Activated B cell treated with CpG ODN at 0.5 μM for 24 hours (primary cell): Measurements from ENCODE around the gene TGM2. TPM values are rescaled to one million over a fixed set of nuclear protein-coding genes. Genes with fewer than 3 reads are reported as not detected.

Experiments used
- ATAC-seq: fragments of 200-7000 bp; cut with Tn5 transposase; one replicate; pipeline ENCODE4 v1.10.0; 2021; ENCODE audit warnings: low read depth, mild to moderate bottlenecking, moderate library complexity
- CTCF ChIA-PET: fragments of 350-600 bp; sonication (Branson Sonifier 250); formaldehyde crosslinking; loops from one replicate; lab custom pipeline; 2021; ENCODE audit warnings: antibody characterized with exemption; lab: Charles Lee
- POLR2A ChIA-PET: fragments of 350-600 bp; sonication (Branson Sonifier 250); formaldehyde crosslinking; loops from one replicate; lab custom pipeline; 2021; ENCODE audit warnings: antibody characterized with exemption; lab: Charles Lee
- DNase-seq: peaks from one replicate; pipeline ENCODE4 v3.0.0; 2022
- H3K27ac Mint-ChIP-seq: one replicate; pipeline ENCODE4 v1.8.0; 2020; ENCODE audit warnings: mixed read lengths
- H3K27me3 Mint-ChIP-seq: one replicate; pipeline ENCODE4 v1.8.0; 2021; ENCODE audit warnings: mixed read lengths
- H3K36me3 Mint-ChIP-seq: one replicate; pipeline ENCODE4 v1.8.0; 2021; ENCODE audit warnings: low read depth, mixed read lengths
- H3K4me1 Mint-ChIP-seq: one replicate; pipeline ENCODE4 v1.8.0; 2021; ENCODE audit warnings: mixed read lengths
- H3K4me3 Mint-ChIP-seq: one replicate; pipeline ENCODE4 v1.8.0; 2020; ENCODE audit warnings: mild to moderate bottlenecking, mixed read lengths
- H3K9me3 Mint-ChIP-seq: one replicate; pipeline ENCODE4 v1.8.0; 2020; ENCODE audit warnings: mixed read lengths
- intact Hi-C: fragments of 100-400 bp; cut with micrococcal nuclease; formaldehyde crosslinking; loops from one replicate; pipeline ENCODE4 v1.15.1; 2024
- total RNA-seq: library from RNA; stranded (reverse); gene quantifications from 2 replicates; pipeline ENCODE4 v1.2.3, GENCODE V29; 2022
- TF ChIP-seq, protein P1 (sequence below): fragments of 200-600 bp; IDR thresholded peaks from one replicate; pipeline ENCODE4 v1.8.0; 2022; ENCODE audit warnings: antibody characterized with exemption, mild to moderate bottlenecking

TGM2 gene
- total RNA-seq, 1 donor from 2014 or later, result 22.9 TPM

DNA sequence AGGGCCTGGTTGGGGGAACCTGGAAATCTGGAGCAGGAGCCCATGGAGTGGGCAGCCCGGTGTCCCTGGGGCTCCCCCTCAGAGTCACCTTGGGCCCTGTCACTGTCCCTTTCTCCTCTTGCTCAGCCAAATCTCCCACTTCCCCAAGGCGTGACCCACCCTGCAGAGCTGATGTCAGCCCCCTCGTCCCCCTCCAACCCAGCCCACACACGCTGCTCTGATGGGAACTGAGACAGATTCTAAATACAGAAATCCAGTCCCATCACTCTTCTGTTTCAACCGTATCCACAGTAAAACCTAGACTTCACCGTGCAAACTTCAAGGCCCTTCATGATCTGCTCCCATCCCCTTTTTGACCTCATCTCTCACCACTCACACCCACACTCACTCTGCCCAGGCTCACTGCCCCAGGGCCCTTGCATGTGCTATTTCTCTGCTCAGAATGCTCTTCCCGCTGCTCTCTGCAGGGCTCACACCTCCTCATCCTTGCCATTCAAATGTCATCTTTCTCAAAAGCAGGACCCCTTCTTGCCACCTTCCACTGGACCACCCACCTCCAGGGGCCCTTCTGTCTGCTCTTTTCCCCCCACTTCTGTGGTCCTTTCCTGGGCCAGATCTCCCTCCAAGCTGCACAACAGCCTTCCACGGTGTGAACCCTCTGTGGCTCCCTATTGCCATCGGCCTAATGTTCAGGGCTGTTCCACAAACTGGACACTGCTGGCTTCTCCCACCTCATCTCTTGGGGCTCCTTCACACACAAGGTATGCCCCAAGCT, 16.6 kb downstream of the TGM2 start:
- POLR2A ChIA-PET, result interaction anchor here (1.0 kb wide), 1 partner anchor 9 kb away, joined by 5 read pairs; no protein-coding TSS in a partner anchor
- ATAC-seq (no peak), DNase-seq (no peak)
- CTCF ChIA-PET, result interaction anchor here (1.0 kb wide), 1 partner anchor 73 kb away, joined by 4 read pairs; no protein-coding TSS in a partner anchor
- H3K9me3 Mint-ChIP-seq, result no peaks in the 10 kb centered on the region
- peaks cover 2% of the 10 kb centered on the region for H3K36me3 Mint-ChIP-seq
- no peaks in the 10 kb centered on the region for H3K27me3 Mint-ChIP-seq
- intact Hi-C loops, result no loop called here
- H3K4me1 Mint-ChIP-seq, result peaks cover 18% of the 10 kb centered on the region
- no peak overlapping the region for H3K4me3 Mint-ChIP-seq
- TF ChIP-seq, protein P1, sequence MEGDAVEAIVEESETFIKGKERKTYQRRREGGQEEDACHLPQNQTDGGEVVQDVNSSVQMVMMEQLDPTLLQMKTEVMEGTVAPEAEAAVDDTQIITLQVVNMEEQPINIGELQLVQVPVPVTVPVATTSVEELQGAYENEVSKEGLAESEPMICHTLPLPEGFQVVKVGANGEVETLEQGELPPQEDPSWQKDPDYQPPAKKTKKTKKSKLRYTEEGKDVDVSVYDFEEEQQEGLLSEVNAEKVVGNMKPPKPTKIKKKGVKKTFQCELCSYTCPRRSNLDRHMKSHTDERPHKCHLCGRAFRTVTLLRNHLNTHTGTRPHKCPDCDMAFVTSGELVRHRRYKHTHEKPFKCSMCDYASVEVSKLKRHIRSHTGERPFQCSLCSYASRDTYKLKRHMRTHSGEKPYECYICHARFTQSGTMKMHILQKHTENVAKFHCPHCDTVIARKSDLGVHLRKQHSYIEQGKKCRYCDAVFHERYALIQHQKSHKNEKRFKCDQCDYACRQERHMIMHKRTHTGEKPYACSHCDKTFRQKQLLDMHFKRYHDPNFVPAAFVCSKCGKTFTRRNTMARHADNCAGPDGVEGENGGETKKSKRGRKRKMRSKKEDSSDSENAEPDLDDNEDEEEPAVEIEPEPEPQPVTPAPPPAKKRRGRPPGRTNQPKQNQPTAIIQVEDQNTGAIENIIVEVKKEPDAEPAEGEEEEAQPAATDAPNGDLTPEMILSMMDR, result no peak
- no peak overlapping the region for H3K27ac Mint-ChIP-seq

DNA sequence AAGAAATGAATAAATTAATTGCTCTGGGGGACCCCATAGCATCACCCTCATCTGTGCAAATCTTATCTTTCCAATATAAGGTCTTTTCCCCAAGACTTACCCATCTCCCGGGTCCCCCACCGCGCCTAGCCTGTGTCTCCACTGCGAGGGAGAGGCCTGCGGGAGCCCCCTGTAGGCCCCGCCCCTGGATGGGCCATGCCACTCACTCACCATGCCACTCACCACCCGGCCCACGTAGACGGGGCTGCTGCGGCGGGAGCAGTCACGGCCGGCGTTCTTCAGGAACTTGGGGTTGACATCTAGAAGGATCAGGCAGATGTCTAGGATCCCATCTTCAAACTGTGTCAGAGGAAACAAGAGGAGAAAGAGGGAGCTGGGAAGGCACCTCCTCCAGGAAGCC, 17.3 kb downstream of the TGM2 start:
- ATAC-seq, result no peak
- Mint-ChIP-seq H3K4me1 (peaks cover 14% of the 10 kb centered on the region), H3K27me3 (no peaks in the 10 kb centered on the region), H3K9me3 (no peaks in the 10 kb centered on the region), H3K36me3 (peaks cover 2% of the 10 kb centered on the region), H3K4me3 (no peak overlapping the region), H3K27ac (no peak overlapping the region)
- intact Hi-C loops, result no loop called here
- no peak for DNase-seq
- TF ChIP-seq, protein P1, result no peak
- POLR2A ChIA-PET, result no interaction called here
- CTCF ChIA-PET, result no interaction called here

DNA sequence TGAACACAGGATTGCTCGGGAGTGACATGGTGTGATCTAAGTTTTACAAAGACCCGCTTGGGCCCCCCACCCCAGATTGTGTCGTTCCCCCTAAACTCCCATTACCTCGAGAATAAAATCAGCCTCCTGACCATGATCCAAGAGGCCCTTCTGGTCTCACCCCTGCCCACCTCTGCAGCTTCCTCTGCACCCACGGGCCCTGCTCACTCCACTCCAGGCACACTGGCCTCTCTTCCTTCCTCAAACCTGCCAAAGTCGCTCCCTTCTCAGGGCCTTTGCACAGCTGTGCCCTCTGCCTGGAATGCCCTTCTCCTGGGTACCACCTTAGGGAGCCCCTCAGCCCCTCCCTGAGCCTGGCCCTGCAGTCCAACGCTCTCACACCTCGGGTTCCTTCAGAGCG, 17.9 kb downstream of the TGM2 start:
- TF ChIP-seq, protein P1, result no peak
- Mint-ChIP-seq H3K4me1 (peaks cover 8% of the 10 kb centered on the region), H3K27me3 (no peaks in the 10 kb centered on the region), H3K9me3 (no peaks in the 10 kb centered on the region), H3K36me3 (peaks cover 2% of the 10 kb centered on the region), H3K4me3 (no peak overlapping the region), H3K27ac (no peak overlapping the region)
- ChIA-PET POLR2A (no interaction called here), CTCF (no interaction called here)
- DNase-seq (no peak), ATAC-seq (no peak)
- intact Hi-C loops, result no loop called here

DNA sequence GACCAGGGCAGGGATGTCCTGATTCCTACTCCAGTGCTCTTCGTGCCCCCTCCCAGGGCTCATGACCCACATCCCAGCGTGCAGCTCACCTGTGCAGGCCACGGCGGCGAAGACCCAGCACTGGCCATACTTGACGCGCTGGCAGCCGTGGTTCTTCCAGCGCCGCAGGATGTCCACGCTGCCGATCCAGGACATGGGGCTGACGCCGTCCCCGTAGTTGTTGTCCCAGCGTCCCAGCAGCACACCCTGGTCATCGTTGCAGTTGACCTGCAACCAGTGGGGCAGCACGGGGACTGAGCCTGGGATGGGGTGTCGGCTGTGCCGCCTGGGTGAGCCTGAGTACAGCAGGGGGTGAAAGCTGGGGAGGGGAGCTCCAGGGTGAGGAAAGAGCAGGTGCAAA, 18.4 kb downstream of the TGM2 start:
- Mint-ChIP-seq H3K27me3 (no peaks in the 10 kb centered on the region), H3K36me3 (peaks cover 2% of the 10 kb centered on the region), H3K4me1 (peaks cover 3% of the 10 kb centered on the region), H3K4me3 (no peak overlapping the region), H3K9me3 (no peaks in the 10 kb centered on the region), H3K27ac (no peak overlapping the region)
- intact Hi-C loops, result no loop called here
- ATAC-seq (no peak), DNase-seq (no peak)
- CTCF ChIA-PET, result no interaction called here
- TF ChIP-seq, protein P1, result no peak
- POLR2A ChIA-PET, result no interaction called here

DNA sequence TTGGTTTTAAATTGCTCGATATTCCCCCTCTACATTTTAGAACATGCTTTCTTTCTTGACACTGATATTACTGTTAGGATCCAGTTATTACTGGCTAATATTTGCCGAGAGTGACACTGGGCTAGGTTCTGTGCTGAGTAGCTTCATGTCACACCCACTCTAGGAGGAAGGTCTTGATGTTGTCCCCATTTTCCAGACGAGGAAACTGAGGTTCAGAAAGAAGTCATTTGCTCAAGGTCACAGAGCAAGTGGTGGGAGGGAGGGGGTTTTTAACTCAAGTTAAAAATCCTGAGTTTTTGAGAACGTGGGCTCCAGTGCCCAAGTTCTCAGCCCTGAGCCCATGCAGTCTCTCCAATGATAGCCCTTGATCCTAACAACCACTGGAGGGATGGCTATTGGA, 18.9 kb downstream of the TGM2 start:
- POLR2A ChIA-PET, result no interaction called here
- H3K27ac Mint-ChIP-seq, result no peak overlapping the region

More for the DNA sequence above, 18.9 kb downstream of the TGM2 start:
- Mint-ChIP-seq H3K4me1 (no peaks in the 10 kb centered on the region), H3K4me3 (no peak overlapping the region), H3K9me3 (no peaks in the 10 kb centered on the region), H3K27me3 (no peaks in the 10 kb centered on the region), H3K36me3 (peaks cover 2% of the 10 kb centered on the region)
- CTCF ChIA-PET, result no interaction called here
- TF ChIP-seq, protein P1, result no peak
- intact Hi-C loops, result no loop called here
- DNase-seq, result no peak
- ATAC-seq, result no peak
